Measurements from ENCODE around the gene NPB. TPM values are rescaled to one million over a fixed set of nuclear protein-coding genes. Genes with fewer than 3 reads are reported as not detected.

The NPB gene
- total and polyA plus RNA-seq, 2 donors (not counting 1 experiment from before 2014, with no cell fraction given): 0.44 TPM; not detected in 1

DNA sequence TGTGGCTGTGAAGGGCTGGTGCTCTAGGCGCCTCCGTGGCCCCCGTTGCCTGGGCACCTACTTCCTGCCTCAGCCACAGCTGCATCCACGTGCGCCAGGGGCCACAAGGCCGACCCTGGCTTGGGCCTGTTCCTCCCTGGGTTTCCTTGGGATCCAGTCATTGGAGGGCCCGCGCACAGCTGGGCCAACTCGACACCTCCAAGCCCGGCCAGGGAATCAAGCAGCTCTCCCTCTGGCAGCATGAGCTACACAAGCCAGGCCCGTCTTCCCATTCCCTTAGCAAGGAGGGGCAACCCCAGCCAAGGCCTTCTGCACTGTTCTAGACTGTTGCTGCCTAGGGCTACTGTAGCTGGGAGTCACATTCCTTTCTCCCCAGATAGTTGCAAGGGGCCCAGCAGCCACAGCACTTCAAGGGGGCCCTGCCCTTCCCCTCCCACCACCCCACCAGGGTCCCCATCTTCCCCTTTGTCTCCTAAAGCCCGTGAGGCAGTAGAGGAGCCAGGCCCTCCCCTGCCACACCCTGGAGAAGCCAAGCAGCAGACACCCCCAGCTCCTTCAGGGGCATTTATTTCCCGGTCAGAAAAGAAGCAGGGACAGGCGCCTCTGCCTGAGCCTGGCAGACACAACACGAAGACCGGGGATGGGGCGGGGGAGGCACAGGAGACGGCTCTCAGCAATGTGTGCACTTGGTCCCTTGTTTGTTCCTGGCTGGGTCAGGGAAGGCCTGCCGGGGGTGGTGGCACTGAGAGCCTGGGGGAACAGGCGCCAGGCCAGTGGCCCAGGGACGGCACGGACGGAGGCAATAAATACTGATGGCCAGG, 34.7 kb upstream of the NPB start:
- H3K4me1 ChIP-seq (ENCODE audit: control insufficient read depth in 2 of 2, insufficient read depth in 2 of 2, low read length in 2 of 2): peaks cover 15 to 29% of the 10 kb centered on the region in 2 donors
- TF ChIP-seq, protein P1, sequence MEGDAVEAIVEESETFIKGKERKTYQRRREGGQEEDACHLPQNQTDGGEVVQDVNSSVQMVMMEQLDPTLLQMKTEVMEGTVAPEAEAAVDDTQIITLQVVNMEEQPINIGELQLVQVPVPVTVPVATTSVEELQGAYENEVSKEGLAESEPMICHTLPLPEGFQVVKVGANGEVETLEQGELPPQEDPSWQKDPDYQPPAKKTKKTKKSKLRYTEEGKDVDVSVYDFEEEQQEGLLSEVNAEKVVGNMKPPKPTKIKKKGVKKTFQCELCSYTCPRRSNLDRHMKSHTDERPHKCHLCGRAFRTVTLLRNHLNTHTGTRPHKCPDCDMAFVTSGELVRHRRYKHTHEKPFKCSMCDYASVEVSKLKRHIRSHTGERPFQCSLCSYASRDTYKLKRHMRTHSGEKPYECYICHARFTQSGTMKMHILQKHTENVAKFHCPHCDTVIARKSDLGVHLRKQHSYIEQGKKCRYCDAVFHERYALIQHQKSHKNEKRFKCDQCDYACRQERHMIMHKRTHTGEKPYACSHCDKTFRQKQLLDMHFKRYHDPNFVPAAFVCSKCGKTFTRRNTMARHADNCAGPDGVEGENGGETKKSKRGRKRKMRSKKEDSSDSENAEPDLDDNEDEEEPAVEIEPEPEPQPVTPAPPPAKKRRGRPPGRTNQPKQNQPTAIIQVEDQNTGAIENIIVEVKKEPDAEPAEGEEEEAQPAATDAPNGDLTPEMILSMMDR (IDR thresholded peaks at IDR 0.05): no peak
- TF ChIP-seq EZH2 (IDR thresholded peaks at IDR 0.05; ENCODE audit: borderline replicate concordance, insufficient read depth, low read depth, low read length, poor library complexity, severe bottlenecking): no peak
- Mint-ChIP-seq H3K9me3 (ENCODE audit: insufficient read depth) (no peaks in the 10 kb centered on the region), H3K4me3 (no peak overlapping the region), H3K27ac (peak overlapping the region; percentile 65), H3K4me1 (peaks cover 34% of the 10 kb centered on the region), H3K27me3 (no peaks in the 10 kb centered on the region)
- peaks cover 66% of the 10 kb centered on the region for H4K20me1 ChIP-seq (ENCODE audit: control insufficient read depth, insufficient read depth, low read length, poor library complexity, severe bottlenecking)
- peaks cover 1 to 27% of the 10 kb centered on the region in 2 experiments for H3K36me3 ChIP-seq (replicated peaks in 1 of 2; ENCODE audit: control extremely low read depth in 1 of 2, control insufficient read depth in 1 of 2, extremely low read depth in 1 of 2, insufficient read depth in 2 of 2, low read length in 1 of 2)
- WGBS (ENCODE audit: insufficient coverage): 53% methylated on average over 23 of the region's 23 CpGs
- intact Hi-C loops (cut with micrococcal nuclease): loop anchor here (10.0 kb wide), 1 partner anchor 427 kb away; no protein-coding TSS in a partner anchor
- no peak overlapping the region for H2AFZ ChIP-seq (ENCODE audit: insufficient read depth, low read depth, low read length, poor library complexity, severe bottlenecking)
- no peak overlapping the region for H3K4me3 ChIP-seq (ENCODE audit: control extremely low read depth in 1 of 5, extremely low read depth in 1 of 5, insufficient read depth in 1 of 5, low read depth in 2 of 5, low read length in 4 of 5)
- POLR2A ChIA-PET: no interaction called here
- H3K9me3 ChIP-seq (ENCODE audit: control extremely low read depth in 1 of 3, control insufficient read depth in 2 of 3, insufficient read depth in 1 of 3, low read length in 2 of 3): no peaks in the 10 kb centered on the region
- H3K9ac ChIP-seq (ENCODE audit: low read length): no peak overlapping the region
- DNase-seq (peak; percentile 51), ATAC-seq (ENCODE audit: low read depth) (no peak)
- H3K79me2 ChIP-seq (ENCODE audit: control insufficient read depth, insufficient read depth, low read length): peaks cover 63% of the 10 kb centered on the region
- H3K27ac ChIP-seq (ENCODE audit: low read length in 2 of 2): no peak overlapping the region
- CTCF ChIA-PET: interaction anchor here (1.2 kb wide), 1 partner anchor 154 kb away, joined by 4 read pairs; no protein-coding TSS in a partner anchor
- no peaks in the 10 kb centered on the region for H3K27me3 ChIP-seq (replicated peaks in 1 of 4; ENCODE audit: control extremely low read depth in 1 of 4, control insufficient read depth in 3 of 4, insufficient read depth in 4 of 4, low read length in 3 of 4)
- peak overlapping the region; percentile 5 for H3K4me2 ChIP-seq (replicated peaks; ENCODE audit: low read depth, low read length, poor library complexity, severe bottlenecking)

All from B cell (primary cell).